ENCODE results near the gene TNFSF15.

Gene TNFSF15

GRCh38 chr9:114824110-114824509 lies 18.3 kb upstream of the TNFSF15 start:
- no peak for DNase-seq

GRCh38 chr9:114823441-114823840 lies 17.6 kb upstream of the TNFSF15 start:
- no peak for DNase-seq

- DNase-seq, result no peak
These were observed 16.9 kb upstream of the TNFSF15 start for GRCh38 chr9:114822708-114823107.

GRCh38 chr9:114820776-114821501 lies 15.1 kb upstream of the TNFSF15 start:
- DNase-seq, result no peak

- no peak for DNase-seq
These were observed 12.3 kb upstream of the TNFSF15 start for GRCh38 chr9:114818178-114818577.

GRCh38 chr9:114813717-114814418 lies 8.0 kb upstream of the TNFSF15 start:
- no peak for DNase-seq

GRCh38 chr9:114811966-114812636 lies 6.3 kb upstream of the TNFSF15 start:
- DNase-seq, result no peak

- no peak for DNase-seq
These were observed 5.5 kb upstream of the TNFSF15 start for GRCh38 chr9:114811301-114811700.

- no peak for DNase-seq
These were observed 4.8 kb upstream of the TNFSF15 start for GRCh38 chr9:114810614-114811013.

GRCh38 chr9:114806526-114806900 lies 674 bp upstream of the TNFSF15 start:
- DNase-seq, result no peak

- no peak for DNase-seq
These were observed 1.3 kb downstream of the TNFSF15 start for GRCh38 chr9:114804505-114804904.

GRCh38 chr9:114803479-114804265 lies 2.2 kb downstream of the TNFSF15 start:
- DNase-seq, result no peak

GRCh38 chr9:114799925-114800324 lies 5.9 kb downstream of the TNFSF15 start:
- no peak for DNase-seq

- DNase-seq, result no peak
These were observed 6.4 kb downstream of the TNFSF15 start for GRCh38 chr9:114799441-114799840.

GRCh38 chr9:114798780-114799427 lies 6.9 kb downstream of the TNFSF15 start:
- DNase-seq, result no peak

- no peak for DNase-seq
These were observed 7.7 kb downstream of the TNFSF15 start for GRCh38 chr9:114798101-114798500.

- DNase-seq, result no peak
These were observed 13.4 kb downstream of the TNFSF15 start for GRCh38 chr9:114792396-114792795.

- no peak for DNase-seq
These were observed 14.1 kb downstream of the TNFSF15 start for GRCh38 chr9:114791736-114792135.

GRCh38 chr9:114791312-114791711 lies 14.5 kb downstream of the TNFSF15 start:
- no peak for DNase-seq

GRCh38 chr9:114790521-114790920 lies 15.3 kb downstream of the TNFSF15 start:
- DNase-seq, result no peak

GRCh38 chr9:114789006-114789405 lies 16.8 kb downstream of the TNFSF15 start:
- DNase-seq, result no peak

GRCh38 chr9:114787781-114788498 lies 17.9 kb downstream of the TNFSF15 start:
- no peak for DNase-seq

All from T-helper 9 cell (primary cell).